Suprapubic skin (tissue), 4 donors: ENCODE data around the gene HILPDA. TPM values are rescaled to one million over a fixed set of nuclear protein-coding genes. Genes with fewer than 3 reads are reported as not detected.

Experiments
- DNase-seq, 2 donors: peaks; one replicate each; pipeline ENCODE4 v3.0.0-alpha.2; 2019; ENCODE audit warnings: low spot score in 2 of 2
- H3K27ac ChIP-seq: fragments of 200-600 bp; sonication (generic); one replicate; pipeline ENCODE4 v1.5.1; 2019
- H3K27me3 ChIP-seq: fragments of 200-600 bp; sonication (generic); one replicate; pipeline ENCODE4 v1.5.1; 2019
- H3K36me3 ChIP-seq: fragments of 200-600 bp; sonication (generic); one replicate; pipeline ENCODE4 v1.5.1; 2019
- H3K4me1 ChIP-seq: fragments of 200-600 bp; sonication (generic); one replicate; pipeline ENCODE4 v1.5.1; 2019
- H3K4me3 ChIP-seq: fragments of 200-600 bp; sonication (generic); one replicate; pipeline ENCODE4 v1.5.1; 2019; ENCODE audit warnings: mild to moderate bottlenecking
- H3K9me3 ChIP-seq: fragments of 200-600 bp; sonication (generic); one replicate; pipeline ENCODE4 v1.5.1; 2019
- EP300 ChIP-seq: sonication (generic); formaldehyde crosslinking; IDR thresholded peaks from one replicate; pipeline ENCODE4 v1.6.1; 2017; ENCODE audit warnings: antibody characterized with exemption
- POLR2A ChIP-seq, 2 donors: fragments of 450-650 bp; IDR thresholded peaks; one replicate each; pipeline ENCODE4 v1.6.1; 2017; ENCODE audit warnings: antibody characterized with exemption in 2 of 2, mild to moderate bottlenecking in 2 of 2, moderate library complexity in 2 of 2
- POLR2AphosphoS5 ChIP-seq, 3 donors: sonication (generic); formaldehyde crosslinking; IDR thresholded peaks; one replicate each; pipeline ENCODE4 v1.6.1; 2017; ENCODE audit warnings: antibody characterized with exemption in 3 of 3
- WGBS: methylation state at CpG from one replicate; pipeline ENCODE4 v1.1.5; 2018; 5-methylcytosine and 5-hydroxymethylcytosine counted together
- total RNA-seq, 4 donors: library from RNA; depleted of rRNA; stranded (reverse); fragments of >200 nt; gene quantifications; one replicate each; pipeline ENCODE4 v1.1.0, GENCODE V29; 2016
- TF ChIP-seq, protein P1 (sequence below), 2 donors: fragments of 200-600 bp in 1 of 2; fragments of 450-650 bp in 1 of 2; sonication (generic) in 1 of 2; IDR thresholded peaks; one replicate each; pipeline ENCODE4 v1.5.1; 2016 to 2019; ENCODE audit warnings: antibody characterized with exemption in 2 of 2, mild to moderate bottlenecking in 1 of 2, moderate library complexity in 1 of 2

Gene HILPDA
- total RNA-seq, 4 donors from 2014 or later = 16.0 to 35.8 (median 32.8) TPM

DNA sequence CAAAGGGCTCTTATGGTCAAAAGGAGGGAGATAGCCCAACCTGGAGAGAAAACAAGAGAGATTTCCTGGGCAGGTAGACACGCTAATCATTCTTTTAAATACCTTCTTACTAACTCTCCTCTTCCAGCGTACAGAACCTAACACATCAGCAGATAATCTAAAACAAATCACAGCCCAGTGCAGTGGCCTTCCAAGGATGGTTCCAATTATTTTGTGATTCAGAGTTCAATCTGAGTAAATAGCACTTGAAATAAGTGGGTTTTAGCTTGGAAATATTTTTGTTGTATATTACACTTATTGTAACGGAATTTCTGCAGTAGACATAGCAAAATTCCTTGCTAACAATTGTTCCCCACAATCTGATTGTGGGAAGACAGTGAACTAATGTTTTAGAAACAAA is 38.6 kb upstream of the HILPDA start:
- H3K4me1 ChIP-seq = no peaks in the 10 kb centered on the region
- DNase-seq = no peak
- no peaks in the 10 kb centered on the region for H3K36me3 ChIP-seq
- H3K27me3 ChIP-seq = no peaks in the 10 kb centered on the region
- WGBS = 79% methylated on average over 3 of the region's 3 CpGs
- no peak overlapping the region for H3K27ac ChIP-seq
- TF ChIP-seq EP300 (no peak), POLR2AphosphoS5 (IDR thresholded peaks at IDR 0.05) (no peak), POLR2A (IDR thresholded peaks at IDR 0.05) (no peak)
- TF ChIP-seq, protein P1, sequence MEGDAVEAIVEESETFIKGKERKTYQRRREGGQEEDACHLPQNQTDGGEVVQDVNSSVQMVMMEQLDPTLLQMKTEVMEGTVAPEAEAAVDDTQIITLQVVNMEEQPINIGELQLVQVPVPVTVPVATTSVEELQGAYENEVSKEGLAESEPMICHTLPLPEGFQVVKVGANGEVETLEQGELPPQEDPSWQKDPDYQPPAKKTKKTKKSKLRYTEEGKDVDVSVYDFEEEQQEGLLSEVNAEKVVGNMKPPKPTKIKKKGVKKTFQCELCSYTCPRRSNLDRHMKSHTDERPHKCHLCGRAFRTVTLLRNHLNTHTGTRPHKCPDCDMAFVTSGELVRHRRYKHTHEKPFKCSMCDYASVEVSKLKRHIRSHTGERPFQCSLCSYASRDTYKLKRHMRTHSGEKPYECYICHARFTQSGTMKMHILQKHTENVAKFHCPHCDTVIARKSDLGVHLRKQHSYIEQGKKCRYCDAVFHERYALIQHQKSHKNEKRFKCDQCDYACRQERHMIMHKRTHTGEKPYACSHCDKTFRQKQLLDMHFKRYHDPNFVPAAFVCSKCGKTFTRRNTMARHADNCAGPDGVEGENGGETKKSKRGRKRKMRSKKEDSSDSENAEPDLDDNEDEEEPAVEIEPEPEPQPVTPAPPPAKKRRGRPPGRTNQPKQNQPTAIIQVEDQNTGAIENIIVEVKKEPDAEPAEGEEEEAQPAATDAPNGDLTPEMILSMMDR (IDR thresholded peaks at IDR 0.05) = no peak
- no peak overlapping the region for H3K4me3 ChIP-seq
- H3K9me3 ChIP-seq = no peaks in the 10 kb centered on the region

DNA sequence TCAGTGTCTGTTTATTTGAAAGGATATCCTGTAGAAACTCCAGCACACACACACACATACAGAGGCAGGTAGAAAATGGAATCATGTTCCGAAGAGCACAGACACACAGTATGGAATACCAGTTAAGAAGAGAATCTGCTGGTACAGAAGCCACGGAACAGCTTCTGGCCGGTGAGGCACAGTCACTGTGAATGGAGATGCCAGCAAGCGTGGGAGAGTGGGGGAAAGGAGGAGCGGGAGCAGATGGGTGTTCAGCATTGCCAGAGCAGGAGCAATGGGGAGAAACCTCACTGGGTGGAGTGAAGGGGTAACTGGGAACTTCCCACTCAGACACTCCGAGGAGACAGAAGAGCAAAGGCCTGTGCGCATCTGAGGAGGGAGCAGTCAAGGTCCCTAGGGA is 36.4 kb upstream of the HILPDA start:
- Histone ChIP-seq H3K4me1 (peaks cover 5% of the 10 kb centered on the region), H3K4me3 (no peak overlapping the region), H3K27ac (no peak overlapping the region), H3K36me3 (no peaks in the 10 kb centered on the region), H3K9me3 (no peaks in the 10 kb centered on the region), H3K27me3 (no peaks in the 10 kb centered on the region)
- TF ChIP-seq POLR2AphosphoS5 (IDR thresholded peaks at IDR 0.05) (no peak), POLR2A (IDR thresholded peaks at IDR 0.05) (no peak), EP300 (no peak)
- TF ChIP-seq, protein P1 (IDR thresholded peaks at IDR 0.05) = no peak
- WGBS = 92% methylated on average over 7 of the region's 7 CpGs
- DNase-seq = no peak

DNA sequence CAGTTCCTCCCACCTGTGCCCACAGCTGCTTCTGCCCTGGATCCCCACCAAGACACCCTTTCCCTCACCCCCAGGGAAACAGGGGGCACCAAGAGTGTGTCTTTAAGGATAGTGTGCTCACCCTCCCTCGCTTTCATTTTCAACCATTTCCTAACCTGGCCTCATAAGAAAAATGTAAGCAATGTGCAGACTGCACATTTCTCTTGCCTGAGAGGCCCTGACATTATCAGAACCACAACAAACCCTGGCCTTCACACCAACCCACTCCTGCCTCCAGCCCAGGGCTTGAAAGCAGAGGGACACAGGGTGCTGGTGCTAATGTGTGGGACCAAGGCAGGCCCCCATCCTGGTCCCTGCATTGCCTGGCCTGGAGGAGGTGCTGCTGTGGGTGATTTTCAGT is 34.9 kb upstream of the HILPDA start:
- WGBS = 100% methylated on average over 1 of the region's 1 CpG
- TF ChIP-seq, protein P1 (IDR thresholded peaks at IDR 0.05) = no peak
- TF ChIP-seq POLR2AphosphoS5 (IDR thresholded peaks at IDR 0.05) (no peak), POLR2A (IDR thresholded peaks at IDR 0.05) (no peak), EP300 (no peak)
- no peaks in the 10 kb centered on the region for H3K9me3 ChIP-seq
- H3K4me1 ChIP-seq = peaks cover 5% of the 10 kb centered on the region
- H3K27me3 ChIP-seq = no peaks in the 10 kb centered on the region
- DNase-seq = no peak
- H3K27ac ChIP-seq = no peak overlapping the region
- H3K36me3 ChIP-seq = no peaks in the 10 kb centered on the region
- no peak overlapping the region for H3K4me3 ChIP-seq

DNA sequence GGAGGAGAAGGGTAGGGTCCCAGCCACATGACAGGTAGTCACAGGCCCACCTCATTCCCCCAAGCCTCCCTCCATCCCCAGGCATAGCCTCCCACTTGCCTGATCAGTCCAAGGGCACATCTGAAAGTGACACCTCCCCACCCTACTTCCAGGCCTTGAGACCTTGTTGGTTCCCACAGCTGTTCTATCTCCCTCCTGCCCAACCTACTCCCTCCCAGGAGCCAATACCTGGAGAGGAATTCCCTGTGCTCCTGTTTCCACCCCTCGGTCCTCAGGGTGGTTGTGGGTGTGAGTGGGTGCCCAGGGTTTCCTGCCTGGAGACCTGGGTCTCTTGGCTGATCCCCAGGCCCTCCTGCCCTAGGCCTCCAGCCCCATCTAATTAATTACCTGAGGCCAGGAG is 34.3 kb upstream of the HILPDA start:
- Histone ChIP-seq H3K4me1 (peaks cover 5% of the 10 kb centered on the region), H3K36me3 (no peaks in the 10 kb centered on the region), H3K27ac (no peak overlapping the region), H3K27me3 (no peaks in the 10 kb centered on the region), H3K4me3 (no peak overlapping the region), H3K9me3 (no peaks in the 10 kb centered on the region)
- WGBS = 67% methylated on average over 1 of the region's 1 CpG
- DNase-seq = no peak
- TF ChIP-seq EP300 (no peak), POLR2AphosphoS5 (IDR thresholded peaks at IDR 0.05) (no peak), POLR2A (IDR thresholded peaks at IDR 0.05) (no peak)
- TF ChIP-seq, protein P1 (IDR thresholded peaks at IDR 0.05) = no peak

DNA sequence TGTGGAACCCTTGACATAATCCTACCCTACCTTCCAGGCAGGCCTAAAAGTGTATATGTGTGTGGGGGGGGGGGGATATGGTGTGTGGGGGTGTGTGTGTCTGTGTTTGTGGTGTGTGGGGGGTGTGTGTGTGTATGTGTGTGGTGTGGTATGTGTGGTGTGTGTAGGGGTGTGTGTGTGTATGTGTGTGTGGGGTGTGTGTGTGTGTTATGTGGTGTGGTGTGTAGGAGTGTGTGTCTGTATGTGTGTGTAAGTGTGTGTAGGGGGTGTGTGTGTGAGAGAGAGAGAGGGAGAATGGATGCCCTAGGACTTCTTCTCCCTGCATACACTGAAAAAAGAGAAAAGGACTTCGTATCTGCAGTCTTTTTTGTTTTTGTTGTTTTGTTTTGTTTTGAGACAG is 33.6 kb upstream of the HILPDA start:
- Histone ChIP-seq H3K9me3 (no peaks in the 10 kb centered on the region), H3K27me3 (no peaks in the 10 kb centered on the region), H3K4me1 (peaks cover 5% of the 10 kb centered on the region), H3K27ac (no peak overlapping the region), H3K4me3 (no peak overlapping the region), H3K36me3 (no peaks in the 10 kb centered on the region)
- 84% methylated on average over 1 of the region's 1 CpG for WGBS
- no peak for DNase-seq
- TF ChIP-seq, protein P1 (IDR thresholded peaks at IDR 0.05) = no peak
- TF ChIP-seq POLR2A (IDR thresholded peaks at IDR 0.05) (no peak), EP300 (no peak), POLR2AphosphoS5 (IDR thresholded peaks at IDR 0.05) (no peak)
